GM21786 (cell line): ENCODE data around the gene PRKCH.
A peak's percentile ranks its signal among the peaks of the same experiment; 100 is the strongest.

Source experiments
- ATAC-seq: cut with Tn5 transposase; IDR thresholded peaks from one replicate; pipeline ENCODE4 v1.9.1; 2021; ENCODE audit not compliant: unreplicated experiment

Gene PRKCH

GRCh38 chr14:61575551-61576150 is 254.3 kb downstream of the PRKCH start:
- ATAC-seq: no peak

- ATAC-seq: no peak
Observed at GRCh38 chr14:61577506-61577931, 256.1 kb downstream of the PRKCH start.

- ATAC-seq: no peak
Observed at GRCh38 chr14:61578745-61579144, 257.4 kb downstream of the PRKCH start.

GRCh38 chr14:61581340-61581739 is 260.0 kb downstream of the PRKCH start:
- no peak for ATAC-seq

- ATAC-seq: no peak
Observed at GRCh38 chr14:61581955-61582615, 260.7 kb downstream of the PRKCH start.

GRCh38 chr14:61582815-61583214 is 261.4 kb downstream of the PRKCH start:
- ATAC-seq: no peak

GRCh38 chr14:61584331-61584741 is 263.0 kb downstream of the PRKCH start:
- no peak for ATAC-seq

GRCh38 chr14:61585598-61586543 is 264.5 kb downstream of the PRKCH start:
- ATAC-seq: no peak

- no peak for ATAC-seq
Observed at GRCh38 chr14:61586544-61587055, 265.2 kb downstream of the PRKCH start.

GRCh38 chr14:61587081-61587713 is 265.8 kb downstream of the PRKCH start:
- no peak for ATAC-seq

GRCh38 chr14:61588419-61588901 is 267.1 kb downstream of the PRKCH start:
- no peak for ATAC-seq

- ATAC-seq: no peak
Observed at GRCh38 chr14:61589691-61590581, 268.6 kb downstream of the PRKCH start.

- no peak for ATAC-seq
Observed at GRCh38 chr14:61591862-61592261, 270.5 kb downstream of the PRKCH start.

- ATAC-seq: no peak
Observed at GRCh38 chr14:61593330-61593729, 272.0 kb downstream of the PRKCH start.

- ATAC-seq: no peak
Observed at GRCh38 chr14:61596990-61597389, 275.6 kb downstream of the PRKCH start.

GRCh38 chr14:61598980-61599379 is 277.6 kb downstream of the PRKCH start:
- peak; percentile 46 for ATAC-seq

GRCh38 chr14:61599942-61600341 is 278.6 kb downstream of the PRKCH start:
- no peak for ATAC-seq
